ENCODE data around the gene PKNOX2. TPM values are rescaled to one million over a fixed set of nuclear protein-coding genes. Genes with fewer than 3 reads are reported as not detected.

PKNOX2 gene
- total RNA-seq, 1 donor from 2014 or later = not detected

DNA sequence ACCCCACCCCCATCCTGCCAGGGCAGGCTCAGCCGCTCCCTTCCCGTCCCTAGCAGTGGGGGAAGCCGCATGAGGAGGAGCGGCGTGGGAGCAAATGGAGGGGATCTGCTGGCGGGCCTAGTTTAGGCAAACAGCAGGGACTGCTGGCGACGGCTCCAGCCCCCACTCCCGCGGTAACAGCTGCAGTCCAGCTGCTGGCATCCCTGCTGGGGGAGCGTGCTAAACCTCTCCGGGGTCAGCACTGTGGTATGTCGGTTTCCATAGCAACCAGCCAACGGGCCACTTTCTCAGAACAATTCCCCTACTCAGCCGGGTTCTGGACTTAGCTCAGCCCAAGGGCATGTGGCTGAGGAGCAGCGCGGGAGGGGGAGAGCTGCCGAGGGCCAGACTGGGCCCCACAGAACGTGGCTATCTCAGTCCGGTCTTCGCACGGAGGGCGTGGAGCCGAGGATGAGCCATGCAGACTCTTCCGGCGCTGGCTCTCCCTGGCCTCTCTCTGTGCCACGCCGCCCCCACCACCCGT, 98.8 kb downstream of the PKNOX2 start:
- POLR2A ChIA-PET = no interaction called here

DNA sequence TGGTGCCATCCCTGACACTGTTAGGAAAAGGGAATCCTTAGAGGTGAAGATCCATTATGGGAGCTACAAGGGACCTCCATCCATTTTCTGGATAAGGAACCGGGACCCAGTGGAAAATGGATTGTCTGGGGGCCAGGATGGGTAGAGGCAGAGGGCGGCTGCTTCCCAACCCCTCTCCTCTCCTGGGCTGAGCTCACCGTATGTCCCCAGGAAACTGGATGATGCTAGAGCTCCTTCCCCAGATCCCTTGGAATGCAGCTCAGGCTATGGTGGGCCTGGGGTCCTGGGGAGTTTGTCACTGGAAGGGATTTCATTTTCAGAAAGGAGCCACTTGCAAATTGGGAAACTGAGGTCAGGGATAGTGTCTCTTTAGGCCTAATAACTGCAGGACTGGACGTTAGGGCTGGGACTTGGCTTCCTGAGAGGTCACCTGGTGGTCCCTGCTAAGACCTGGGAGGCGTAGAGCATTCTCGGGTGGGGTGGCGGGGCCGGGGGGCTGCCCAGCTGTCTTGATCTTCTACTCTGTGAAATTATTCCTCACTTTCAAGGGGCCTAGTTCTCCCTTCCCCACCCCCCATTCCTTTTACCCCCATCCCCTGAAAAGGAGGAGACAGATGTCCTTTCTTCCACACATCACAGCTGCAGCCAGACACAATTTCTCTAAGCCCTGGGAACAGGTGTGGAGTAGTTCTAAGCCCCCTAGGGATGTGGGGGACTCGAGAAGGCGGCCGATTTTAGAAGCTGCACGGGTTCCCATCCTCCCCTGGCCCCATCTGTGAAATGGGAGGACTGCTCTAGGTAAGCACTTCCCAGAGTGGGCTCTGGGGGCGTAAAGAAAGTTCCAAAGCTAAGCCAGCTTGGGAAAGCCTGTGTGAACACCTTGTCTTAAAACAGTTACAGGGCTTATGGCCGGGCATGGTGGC, 99.8 kb downstream of the PKNOX2 start:
- H3K9me3 Mint-ChIP-seq = no peaks in the 10 kb centered on the region

More for the DNA sequence above, 98.8 kb downstream of the PKNOX2 start:
- Mint-ChIP-seq H3K4me3 (no peak overlapping the region), H3K4me1 (no peaks in the 10 kb centered on the region), H3K36me3 (ENCODE audit: low read depth) (no peaks in the 10 kb centered on the region), H3K9me3 (no peaks in the 10 kb centered on the region), H3K27ac (no peak overlapping the region), H3K27me3 (peaks cover 30% of the 10 kb centered on the region)
- no peak for DNase-seq
- TF ChIP-seq, protein P1, sequence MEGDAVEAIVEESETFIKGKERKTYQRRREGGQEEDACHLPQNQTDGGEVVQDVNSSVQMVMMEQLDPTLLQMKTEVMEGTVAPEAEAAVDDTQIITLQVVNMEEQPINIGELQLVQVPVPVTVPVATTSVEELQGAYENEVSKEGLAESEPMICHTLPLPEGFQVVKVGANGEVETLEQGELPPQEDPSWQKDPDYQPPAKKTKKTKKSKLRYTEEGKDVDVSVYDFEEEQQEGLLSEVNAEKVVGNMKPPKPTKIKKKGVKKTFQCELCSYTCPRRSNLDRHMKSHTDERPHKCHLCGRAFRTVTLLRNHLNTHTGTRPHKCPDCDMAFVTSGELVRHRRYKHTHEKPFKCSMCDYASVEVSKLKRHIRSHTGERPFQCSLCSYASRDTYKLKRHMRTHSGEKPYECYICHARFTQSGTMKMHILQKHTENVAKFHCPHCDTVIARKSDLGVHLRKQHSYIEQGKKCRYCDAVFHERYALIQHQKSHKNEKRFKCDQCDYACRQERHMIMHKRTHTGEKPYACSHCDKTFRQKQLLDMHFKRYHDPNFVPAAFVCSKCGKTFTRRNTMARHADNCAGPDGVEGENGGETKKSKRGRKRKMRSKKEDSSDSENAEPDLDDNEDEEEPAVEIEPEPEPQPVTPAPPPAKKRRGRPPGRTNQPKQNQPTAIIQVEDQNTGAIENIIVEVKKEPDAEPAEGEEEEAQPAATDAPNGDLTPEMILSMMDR (IDR thresholded peaks at IDR 0.05) = no peak
- intact Hi-C loops (cut with micrococcal nuclease) = no loop called here
- CTCF ChIA-PET = no interaction called here
- ATAC-seq (ENCODE audit: low read depth) = no peak

DNA sequence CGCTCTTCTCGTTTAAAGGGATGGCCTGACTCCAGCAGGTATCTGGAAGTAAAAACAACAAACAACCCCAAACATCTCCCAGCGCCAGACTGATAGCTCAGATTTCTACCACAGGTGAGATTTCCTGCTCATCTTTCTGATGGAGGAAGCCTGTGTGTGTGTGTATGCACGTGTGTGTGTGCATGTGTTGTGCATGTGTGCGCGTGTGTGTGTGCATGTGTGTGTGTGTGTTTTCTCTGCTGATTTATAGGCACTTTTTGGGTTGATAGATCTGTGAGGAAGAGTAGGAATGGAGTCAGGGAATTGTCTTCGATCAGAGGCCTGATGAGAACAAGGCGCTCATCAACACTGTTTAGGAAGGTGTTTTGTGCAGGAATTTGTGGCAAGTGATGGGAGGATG, 103.0 kb downstream of the PKNOX2 start:
- no peaks in the 10 kb centered on the region for H3K36me3 Mint-ChIP-seq (ENCODE audit: low read depth)
- H3K27ac Mint-ChIP-seq = no peak overlapping the region
- H3K27me3 Mint-ChIP-seq = peaks cover 25% of the 10 kb centered on the region
- H3K4me1 Mint-ChIP-seq = no peaks in the 10 kb centered on the region
- intact Hi-C loops (cut with micrococcal nuclease) = no loop called here
- no peaks in the 10 kb centered on the region for H3K9me3 Mint-ChIP-seq
- no peak overlapping the region for H3K4me3 Mint-ChIP-seq
- POLR2A ChIA-PET = no interaction called here
- ATAC-seq (ENCODE audit: low read depth) (no peak), DNase-seq (no peak)
- TF ChIP-seq, protein P1 (IDR thresholded peaks at IDR 0.05) = no peak
- CTCF ChIA-PET = no interaction called here

More for the DNA sequence above, 99.8 kb downstream of the PKNOX2 start:
- H3K36me3 Mint-ChIP-seq (ENCODE audit: low read depth) = no peaks in the 10 kb centered on the region
- DNase-seq = no peak
- H3K27me3 Mint-ChIP-seq = peaks cover 30% of the 10 kb centered on the region
- CTCF ChIA-PET = no interaction called here
- no peak overlapping the region for H3K27ac Mint-ChIP-seq
- POLR2A ChIA-PET = no interaction called here
- ATAC-seq (ENCODE audit: low read depth) = no peak
- TF ChIP-seq, protein P1 (IDR thresholded peaks at IDR 0.05) = no peak
- intact Hi-C loops (cut with micrococcal nuclease) = no loop called here
- no peaks in the 10 kb centered on the region for H3K4me1 Mint-ChIP-seq
- H3K4me3 Mint-ChIP-seq = no peak overlapping the region

DNA sequence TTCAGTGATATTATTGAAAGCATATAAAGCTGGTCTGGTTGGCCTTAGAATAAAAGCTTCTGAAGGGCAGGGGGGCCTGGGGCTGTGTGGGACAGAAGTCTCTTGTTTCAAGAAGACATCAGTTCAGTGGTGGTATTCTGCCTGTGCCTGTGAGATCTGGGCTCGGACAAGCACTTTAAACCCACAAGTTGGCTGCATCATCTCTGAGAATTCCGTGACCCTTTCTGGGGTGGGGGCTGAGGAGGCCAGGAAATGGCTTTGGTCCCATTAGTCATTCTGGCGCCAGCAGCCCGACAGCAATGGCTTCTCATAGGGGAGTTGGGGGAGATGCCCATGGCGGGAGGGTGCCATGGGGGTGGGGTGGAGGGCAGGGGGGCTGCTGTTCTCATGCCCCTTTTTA, 104.1 kb downstream of the PKNOX2 start:
- ATAC-seq (ENCODE audit: low read depth) (no peak), DNase-seq (no peak)
- no peak overlapping the region for H3K4me3 Mint-ChIP-seq
- no peaks in the 10 kb centered on the region for H3K9me3 Mint-ChIP-seq
- no peaks in the 10 kb centered on the region for H3K4me1 Mint-ChIP-seq
- no peaks in the 10 kb centered on the region for H3K36me3 Mint-ChIP-seq (ENCODE audit: low read depth)
- peaks cover 21% of the 10 kb centered on the region for H3K27me3 Mint-ChIP-seq
- intact Hi-C loops (cut with micrococcal nuclease) = no loop called here
- POLR2A ChIA-PET = no interaction called here
- CTCF ChIA-PET = no interaction called here
- TF ChIP-seq, protein P1 (IDR thresholded peaks at IDR 0.05) = no peak
- no peak overlapping the region for H3K27ac Mint-ChIP-seq

DNA sequence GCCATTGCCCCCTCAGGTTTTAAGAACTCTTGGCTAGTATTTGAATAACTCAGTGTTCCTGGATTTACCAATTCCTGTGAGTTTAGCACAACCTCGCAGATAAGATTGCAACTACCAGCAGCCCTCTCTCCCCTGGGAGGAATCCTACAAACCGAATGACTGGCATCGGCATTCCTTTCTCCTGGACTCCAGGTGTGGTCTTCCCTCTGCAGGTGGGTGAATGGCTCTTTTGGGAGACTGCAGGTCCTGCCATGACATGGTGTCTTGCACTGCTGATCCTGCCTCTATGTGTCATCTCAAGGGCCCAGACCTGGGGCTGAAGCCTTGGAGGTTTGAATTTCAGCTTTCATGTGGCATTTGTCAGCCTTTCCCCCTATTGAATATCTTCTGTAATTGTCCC, 105.6 kb downstream of the PKNOX2 start:
- H3K27me3 Mint-ChIP-seq = peaks cover 19% of the 10 kb centered on the region
- DNase-seq (no peak), ATAC-seq (ENCODE audit: low read depth) (no peak)
- no peak overlapping the region for H3K27ac Mint-ChIP-seq
- TF ChIP-seq, protein P1 (IDR thresholded peaks at IDR 0.05) = no peak
- H3K4me1 Mint-ChIP-seq = no peaks in the 10 kb centered on the region
- H3K4me3 Mint-ChIP-seq = no peak overlapping the region
- intact Hi-C loops (cut with micrococcal nuclease) = no loop called here
- ChIA-PET CTCF (no interaction called here), POLR2A (no interaction called here)
- no peaks in the 10 kb centered on the region for H3K36me3 Mint-ChIP-seq (ENCODE audit: low read depth)
- H3K9me3 Mint-ChIP-seq = no peaks in the 10 kb centered on the region
